ENCODE results near the gene TTLL11.

DNA sequence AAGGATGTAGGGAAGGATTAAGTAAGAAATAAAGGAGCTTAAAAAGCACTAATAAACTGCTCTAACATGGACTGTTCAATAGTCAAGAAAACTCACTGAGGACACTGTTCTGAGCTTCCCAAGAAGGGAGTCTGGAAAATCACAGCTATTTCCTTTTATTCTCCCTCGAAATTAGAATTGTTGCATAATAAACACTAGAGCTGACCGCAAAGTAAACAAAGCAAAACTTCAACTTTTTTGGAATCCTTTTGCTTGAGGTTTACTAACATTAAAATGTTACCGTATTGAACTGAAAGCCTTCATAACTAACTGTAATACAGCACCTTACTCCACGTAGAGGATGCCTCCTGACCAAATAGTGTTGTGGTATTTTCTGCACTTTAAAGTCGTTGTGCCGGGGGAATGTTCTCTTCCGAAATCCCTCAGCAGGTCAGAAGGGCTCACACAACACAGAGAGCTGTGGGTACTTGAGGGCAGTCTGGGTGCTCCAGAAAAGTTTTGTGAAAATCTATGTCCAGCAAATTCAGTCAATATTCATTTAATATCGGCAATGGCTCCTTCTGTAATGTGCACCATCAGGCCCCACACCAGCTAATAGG is 59.2 kb downstream of the TTLL11 start:
- TF ChIP-seq, protein P1, sequence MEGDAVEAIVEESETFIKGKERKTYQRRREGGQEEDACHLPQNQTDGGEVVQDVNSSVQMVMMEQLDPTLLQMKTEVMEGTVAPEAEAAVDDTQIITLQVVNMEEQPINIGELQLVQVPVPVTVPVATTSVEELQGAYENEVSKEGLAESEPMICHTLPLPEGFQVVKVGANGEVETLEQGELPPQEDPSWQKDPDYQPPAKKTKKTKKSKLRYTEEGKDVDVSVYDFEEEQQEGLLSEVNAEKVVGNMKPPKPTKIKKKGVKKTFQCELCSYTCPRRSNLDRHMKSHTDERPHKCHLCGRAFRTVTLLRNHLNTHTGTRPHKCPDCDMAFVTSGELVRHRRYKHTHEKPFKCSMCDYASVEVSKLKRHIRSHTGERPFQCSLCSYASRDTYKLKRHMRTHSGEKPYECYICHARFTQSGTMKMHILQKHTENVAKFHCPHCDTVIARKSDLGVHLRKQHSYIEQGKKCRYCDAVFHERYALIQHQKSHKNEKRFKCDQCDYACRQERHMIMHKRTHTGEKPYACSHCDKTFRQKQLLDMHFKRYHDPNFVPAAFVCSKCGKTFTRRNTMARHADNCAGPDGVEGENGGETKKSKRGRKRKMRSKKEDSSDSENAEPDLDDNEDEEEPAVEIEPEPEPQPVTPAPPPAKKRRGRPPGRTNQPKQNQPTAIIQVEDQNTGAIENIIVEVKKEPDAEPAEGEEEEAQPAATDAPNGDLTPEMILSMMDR (IDR thresholded peaks at IDR 0.05): no peak
- TF ChIP-seq POLR2AphosphoS5 (IDR thresholded peaks at IDR 0.05): no peak
- no peak for TF ChIP-seq POLR2A (IDR thresholded peaks at IDR 0.05)
- TF ChIP-seq EP300 (IDR thresholded peaks at IDR 0.05; ENCODE audit: low read depth): no peak

Measured in transverse colon (tissue), 4 donors.